HG03558 (cell line): ENCODE data around the gene SZRD1.
"Not testable (repeated sequence)": the region's sequence is repeated elsewhere in the genome, so short reads cannot be mapped to it uniquely, and the experiment has no call there.

Experiments used
- ATAC-seq: cut with Tn5 transposase; IDR thresholded peaks from one replicate; pipeline ENCODE4 v1.9.1; 2021; ENCODE audit warnings: moderate number of reproducible peaks; ENCODE audit not compliant: unreplicated experiment; ENCODE audit errors: extremely low read depth

Gene SZRD1, protein sequence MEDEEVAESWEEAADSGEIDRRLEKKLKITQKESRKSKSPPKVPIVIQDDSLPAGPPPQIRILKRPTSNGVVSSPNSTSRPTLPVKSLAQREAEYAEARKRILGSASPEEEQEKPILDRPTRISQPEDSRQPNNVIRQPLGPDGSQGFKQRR

DNA sequence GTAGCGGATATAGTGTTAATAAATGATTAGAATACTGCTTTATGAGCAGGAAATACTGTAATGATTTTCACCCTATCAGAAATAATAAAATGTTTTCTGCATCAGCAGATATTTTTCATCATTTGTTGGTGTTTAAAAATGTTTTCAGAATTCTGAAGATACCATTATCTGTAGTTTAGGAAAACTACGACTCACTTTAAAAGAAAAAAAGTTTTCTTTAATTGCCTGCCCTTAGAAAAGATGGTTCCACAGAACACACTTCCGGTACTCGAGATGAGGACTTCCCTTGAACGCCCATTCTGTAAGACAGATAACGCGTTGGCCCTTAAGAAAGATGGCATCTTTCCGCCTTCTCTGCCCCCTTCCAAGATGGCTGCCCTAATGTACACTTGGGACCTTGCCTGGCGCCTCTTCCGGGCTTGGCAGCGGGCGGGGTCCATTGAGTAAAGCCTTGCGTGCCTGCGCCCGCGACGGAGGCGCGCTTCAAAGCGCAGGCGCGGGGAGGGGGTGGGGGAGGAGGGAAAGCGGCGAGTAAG is at the start of gene SZRD1:
Gene SZRD1, plus strand, starts transcription at position 521 of the 536 bp plus-strand sequence. CDS start 16 bp downstream, outside the sequence.
- ATAC-seq = peak; percentile 66

DNA sequence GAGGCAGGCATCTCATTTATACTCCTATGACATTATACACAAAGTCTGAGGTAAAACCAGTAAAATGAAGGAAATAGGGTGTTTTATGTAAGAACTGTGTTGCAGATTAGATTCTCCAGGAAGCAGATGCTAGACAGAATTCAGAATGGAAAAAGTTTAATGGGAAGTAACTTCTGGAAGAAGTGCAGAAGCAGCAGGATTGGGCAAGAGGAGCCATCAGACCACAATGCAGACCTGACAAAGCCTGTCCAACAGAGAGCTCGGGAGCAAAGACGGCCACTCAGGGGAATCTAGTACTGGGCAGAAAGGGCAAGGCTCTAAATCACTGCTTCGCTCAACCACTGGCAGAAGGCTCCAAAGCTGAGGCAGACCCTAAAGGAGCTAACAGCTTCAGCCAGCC is 48.5 kb upstream of the SZRD1 start:
- no peak for ATAC-seq

DNA sequence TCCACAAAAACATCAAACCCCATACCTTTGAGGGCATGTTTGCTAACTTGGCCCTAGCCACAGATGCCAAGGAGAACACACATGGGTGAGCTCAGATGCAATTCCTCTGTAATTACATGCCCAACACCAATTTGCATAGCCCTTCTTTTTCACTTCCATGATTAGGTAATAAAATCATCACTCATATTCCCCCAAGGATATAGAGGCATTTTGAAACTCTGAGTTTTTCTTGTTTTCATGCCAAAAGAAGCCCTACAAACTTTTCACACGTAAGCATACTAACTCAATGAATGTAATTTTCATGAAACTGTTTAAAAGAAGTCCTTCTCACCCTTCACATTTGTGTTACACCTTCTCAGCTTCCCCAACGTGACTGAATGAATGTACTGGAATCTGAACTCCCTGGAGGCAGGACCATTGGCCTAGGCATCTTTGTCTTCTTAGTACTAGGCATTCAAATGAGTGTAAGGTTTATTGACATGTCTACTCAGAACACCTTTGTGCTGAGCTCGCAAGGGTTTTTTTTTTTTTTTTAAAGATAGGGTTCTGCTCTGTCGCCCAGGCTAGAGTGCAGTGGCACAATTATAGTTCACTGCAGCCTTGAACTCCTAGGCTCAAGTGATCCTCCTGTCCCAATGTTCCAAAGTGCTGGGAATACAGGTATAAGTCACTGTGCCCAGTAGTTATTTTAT is 45.7 kb upstream of the SZRD1 start:
- ATAC-seq = no peak

DNA sequence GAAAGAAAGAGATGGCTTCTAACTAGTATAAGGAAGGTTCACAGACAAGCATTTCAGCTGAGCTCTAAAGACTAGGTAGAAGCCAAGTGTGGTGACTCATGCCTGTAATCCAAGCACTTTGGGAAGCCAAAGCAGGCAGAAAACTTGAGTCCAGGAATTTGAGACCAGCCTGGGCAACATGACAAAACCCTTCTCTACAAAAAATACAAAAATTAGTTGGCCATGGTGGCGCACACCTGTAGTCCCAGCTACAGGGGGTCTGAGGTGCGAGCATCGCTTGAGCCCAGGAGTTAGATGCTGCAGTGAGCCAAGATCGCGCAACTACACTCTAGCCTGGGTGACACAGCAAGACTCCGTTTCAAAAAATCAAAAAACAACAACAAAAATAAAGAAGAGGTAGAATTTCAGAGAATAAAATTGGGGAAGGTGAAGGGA is 42.6 kb upstream of the SZRD1 start:
- ATAC-seq = no peak

DNA sequence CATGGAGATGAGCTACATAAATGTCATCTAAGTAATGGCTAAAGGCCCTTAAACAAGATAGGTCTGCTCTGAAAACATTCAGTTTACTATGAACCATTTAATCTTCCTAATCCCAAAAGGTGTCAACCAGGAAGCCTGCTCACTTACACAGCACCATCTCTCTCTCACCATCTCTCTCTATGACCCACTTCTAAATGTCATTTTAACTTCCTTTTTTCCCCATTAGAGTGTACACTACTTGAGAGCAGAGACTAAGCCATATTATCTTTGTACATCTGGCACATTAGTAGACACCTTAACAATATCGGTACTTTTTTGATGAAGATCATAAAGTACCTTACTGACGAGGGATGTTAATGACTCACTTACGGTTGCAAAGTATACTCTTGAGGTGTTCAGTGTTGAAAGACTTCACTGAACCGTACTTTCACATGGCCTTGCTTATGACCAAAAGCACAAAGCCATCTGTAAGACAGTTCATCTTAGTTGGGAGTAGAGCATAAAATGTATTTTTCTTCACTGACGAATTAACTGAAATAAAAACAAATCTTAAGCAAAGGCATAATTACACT is 40.1 kb upstream of the SZRD1 start:
- ATAC-seq = no peak

DNA sequence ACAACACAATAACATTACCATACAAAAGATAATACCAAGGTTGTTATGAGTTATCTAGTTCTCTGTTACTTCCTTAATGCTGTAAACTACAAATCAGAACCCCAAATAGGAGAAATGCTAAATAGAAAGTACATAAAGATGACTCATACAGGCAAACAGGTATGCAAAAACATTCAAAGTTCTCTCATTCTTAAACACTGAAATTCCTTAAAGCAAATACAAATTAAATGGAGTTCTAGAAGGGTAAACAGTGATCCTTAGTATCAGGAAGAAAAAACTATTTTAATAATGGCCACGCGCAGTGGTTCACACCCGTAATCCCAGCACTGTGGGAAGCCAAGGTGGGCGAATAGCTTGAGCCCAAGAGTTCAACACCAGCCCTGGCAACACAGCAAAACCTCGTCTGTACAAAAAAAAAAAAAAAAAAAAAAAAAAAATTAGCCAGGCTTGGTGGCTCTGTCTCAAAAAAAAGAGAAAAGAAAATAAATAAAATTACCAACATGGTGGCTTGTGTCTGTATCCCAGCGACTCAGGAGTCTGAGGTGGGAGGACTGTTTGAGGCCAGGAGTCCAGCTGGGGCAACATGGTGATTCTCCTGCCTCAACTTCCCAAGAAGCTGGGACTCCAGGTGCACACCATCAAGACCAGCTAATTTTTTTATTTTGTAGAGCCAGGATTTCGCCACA is 32.2 kb upstream of the SZRD1 start:
- ATAC-seq = no peak

DNA sequence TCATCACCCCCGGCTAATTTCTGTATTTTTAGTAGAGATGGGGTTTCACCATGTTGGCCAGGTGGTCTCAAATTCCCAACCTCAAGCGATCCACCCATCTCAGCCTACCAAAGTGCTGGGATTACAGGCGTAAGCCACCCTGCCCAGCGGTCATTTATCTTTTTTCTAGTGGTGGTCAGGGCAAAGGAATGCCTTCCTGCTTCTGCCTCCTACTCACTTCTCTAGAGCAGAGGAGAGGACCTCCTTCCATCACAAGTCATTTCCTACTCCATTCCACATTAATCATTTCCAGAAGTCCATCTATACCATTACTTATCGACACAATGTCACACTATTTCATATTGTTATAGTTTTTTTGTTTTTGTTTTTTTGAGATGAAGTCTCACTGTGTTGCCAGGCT is 28.1 kb upstream of the SZRD1 start:
- ATAC-seq = no peak

DNA sequence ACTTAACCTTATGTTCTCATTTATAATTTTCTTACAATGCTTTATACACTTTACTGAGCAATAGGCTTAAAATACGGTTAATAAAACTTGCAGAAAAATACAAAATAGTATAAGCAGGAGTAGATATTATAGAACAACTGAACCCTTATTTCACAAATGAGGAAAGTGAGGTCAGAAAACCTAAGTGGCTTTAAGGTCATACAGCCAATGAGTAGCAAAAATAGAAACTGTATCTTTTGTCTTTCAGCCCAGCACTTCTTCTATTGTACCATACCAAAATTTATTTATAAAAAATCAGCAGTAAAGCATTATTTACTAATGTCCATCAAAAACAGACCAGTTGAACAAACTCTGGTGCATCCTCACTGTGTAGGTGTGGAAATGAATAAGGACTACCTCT is 26.4 kb upstream of the SZRD1 start:
- no peak for ATAC-seq

DNA sequence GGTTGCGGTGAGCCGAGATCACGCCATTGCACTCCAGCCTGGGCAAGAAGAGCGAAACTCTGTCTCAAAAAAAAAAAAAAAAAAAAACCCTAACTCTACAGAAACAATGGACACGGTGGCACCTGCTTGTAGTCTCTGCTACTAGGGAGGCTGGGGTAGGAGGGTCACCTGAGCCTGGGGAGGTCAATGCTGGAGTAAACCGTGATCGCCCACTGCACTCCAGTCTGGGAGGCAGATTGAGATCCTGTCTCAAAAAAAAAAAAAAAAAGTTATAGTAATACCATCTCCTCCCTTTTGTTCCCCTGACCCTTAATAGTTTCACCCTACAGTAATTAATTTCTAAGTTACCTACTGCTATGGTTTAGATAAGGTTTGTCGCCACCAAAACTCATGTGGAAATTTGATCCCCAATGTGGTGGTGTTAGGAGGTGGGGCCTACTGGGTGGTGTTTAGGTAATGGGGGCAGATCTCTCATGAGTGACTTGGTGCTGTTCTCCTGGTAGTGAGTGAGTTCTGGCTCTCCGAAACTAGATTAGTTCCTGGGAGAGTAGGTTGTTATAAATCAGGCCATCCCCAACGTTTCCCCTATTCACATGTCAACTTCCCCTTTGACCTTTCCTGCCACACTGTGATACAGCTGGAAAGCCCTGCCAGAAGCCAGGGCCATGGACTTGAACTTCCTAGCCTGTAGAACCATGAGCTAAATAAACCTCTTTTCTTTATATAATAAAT is 24.5 kb upstream of the SZRD1 start:
- no peak for ATAC-seq

DNA sequence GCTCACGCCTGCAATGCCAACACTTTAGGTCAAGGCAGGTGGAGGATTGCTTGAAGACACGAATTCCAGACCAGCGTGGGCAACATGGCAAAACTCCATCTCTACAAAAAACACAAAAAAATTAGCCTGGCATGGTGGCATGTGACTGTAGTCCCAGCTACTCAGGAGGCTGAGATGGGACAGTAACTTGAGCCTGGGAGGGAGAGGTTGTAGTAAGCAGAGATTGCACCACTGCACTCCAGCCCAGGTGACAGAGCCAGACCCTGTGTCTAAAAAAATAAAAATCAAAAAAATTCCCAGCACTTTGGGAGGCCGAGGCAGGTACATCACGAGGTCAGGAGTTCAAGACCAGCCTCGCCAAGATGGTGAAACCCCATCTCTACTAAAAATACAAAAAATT is 23.8 kb upstream of the SZRD1 start:
- not testable (repeated sequence) for ATAC-seq

DNA sequence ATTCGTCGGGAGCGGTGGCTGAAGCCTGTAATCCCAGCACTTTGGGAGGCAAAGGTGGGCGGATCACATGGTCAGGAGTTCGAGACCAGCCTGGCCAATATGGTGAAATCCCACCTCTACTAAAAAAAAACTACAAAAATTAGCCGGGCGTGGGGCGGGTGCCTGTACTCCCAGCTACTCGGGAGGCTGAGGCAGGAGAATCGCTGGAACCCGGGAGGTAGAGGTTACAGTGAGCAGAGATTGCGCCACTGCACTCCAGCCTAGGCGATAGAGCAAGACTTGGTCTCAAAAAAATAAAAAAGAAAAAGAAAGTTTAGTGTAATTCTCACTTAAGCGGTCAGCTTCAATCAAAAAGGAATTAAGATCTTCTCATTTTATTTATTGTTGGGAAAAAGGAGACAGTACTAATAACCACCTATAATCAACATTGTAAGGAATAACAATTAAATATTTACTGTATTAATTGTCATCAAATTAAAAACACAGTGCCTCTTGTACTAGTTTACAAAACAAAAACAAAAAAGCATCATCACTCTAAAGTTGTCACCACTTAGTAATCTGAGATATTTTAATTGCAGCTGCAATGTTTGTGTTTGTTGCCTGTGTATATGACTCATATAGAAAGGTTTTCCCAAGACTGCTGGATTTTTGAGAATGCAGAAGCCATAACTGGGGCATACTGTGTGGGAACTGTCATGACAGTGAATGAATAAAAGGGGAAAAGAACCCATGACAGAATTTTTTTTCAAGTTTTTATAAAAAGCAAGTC is 18.4 kb upstream of the SZRD1 start:
- ATAC-seq = no peak

DNA sequence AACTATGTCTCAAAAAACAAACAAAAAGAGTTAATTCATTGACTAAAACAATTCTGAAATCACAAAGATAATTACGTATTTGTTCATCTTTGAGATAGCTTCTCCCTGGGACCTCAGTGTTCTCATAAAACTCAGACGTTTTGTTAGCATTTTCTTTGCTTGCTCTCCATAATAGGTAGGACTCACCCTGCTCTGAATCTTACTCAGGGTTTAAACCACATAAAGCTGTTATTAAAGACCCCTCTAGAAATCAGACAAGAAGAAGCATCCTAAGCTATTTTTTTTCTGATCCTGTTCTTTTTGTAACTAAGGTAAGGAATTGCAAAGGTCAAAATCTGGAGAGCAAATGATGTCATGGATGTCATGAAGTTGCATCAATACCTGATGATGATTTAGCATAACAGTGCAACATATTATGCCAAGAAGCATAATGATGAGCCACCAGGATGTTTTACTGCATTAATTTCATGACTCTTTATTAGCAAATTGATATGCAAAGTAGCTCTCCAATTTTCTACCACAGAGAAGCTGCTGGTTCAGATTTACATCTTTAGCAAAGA is 17.1 kb upstream of the SZRD1 start:
- no peak for ATAC-seq

DNA sequence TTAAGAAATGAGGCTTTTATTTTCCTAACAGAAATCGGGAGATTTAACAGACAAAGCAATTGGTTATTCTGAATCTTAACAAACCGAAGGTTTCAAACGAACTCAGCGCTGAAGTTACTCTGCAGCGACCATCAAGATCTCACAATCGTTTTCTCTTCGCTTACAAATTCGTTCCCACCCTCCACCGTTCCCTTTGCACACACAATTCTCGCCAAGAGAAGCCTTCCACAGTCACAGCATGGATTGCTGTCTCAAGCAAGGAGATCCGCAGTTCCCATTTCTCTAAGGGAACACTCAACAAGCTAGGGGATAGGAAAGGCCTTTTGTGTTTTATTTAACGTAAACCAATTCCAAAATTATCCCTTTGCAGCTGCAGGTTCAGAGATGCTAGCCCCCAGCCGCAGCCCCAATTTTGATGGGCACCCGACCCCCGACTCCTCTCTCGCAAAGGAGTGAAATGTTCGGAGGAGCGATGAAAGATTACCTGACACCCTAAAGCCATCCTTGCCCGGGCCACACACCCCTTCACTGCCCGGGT is 15.5 kb upstream of the SZRD1 start:
- no peak for ATAC-seq

DNA sequence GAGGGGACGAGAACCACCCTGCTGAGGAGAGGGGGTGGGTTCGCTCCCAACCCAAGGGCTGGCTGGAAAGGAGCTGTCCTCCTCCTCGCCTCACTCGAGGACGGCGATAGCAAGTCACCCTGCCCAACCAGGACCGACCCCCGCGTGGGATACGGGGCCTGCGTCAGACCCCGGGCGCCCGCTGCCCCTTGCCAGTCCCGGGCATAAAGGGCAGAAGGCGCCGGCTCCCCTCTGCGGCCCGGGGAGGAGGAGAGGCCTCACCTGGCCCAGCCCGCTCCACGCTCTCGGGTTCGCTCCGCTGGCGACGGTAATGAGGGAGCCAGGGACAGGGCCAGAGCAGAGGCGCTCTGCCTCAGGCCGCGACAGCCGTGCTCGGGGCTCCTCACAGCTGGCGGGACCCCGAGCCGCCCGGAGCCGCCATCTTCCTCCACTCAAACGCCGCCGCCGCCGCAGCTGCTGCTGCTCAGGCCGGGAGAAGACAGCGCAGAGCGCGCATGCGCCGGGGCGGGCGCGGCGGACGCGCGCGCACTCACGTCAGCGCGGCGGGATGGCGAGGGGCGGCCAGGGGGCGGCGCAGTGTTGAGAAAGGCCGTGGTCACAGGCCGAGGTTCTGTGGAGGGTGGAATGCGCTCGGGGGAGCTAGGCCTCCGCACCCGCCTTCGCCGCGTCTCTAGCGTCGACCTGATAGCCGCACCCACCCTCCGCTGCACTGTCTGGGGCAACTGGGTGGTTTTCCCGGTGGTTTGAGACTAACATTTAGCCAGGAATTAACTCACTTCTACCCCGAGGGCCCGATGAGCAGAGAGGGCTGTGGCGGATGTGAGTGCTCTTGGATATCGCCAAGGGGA is 14.8 kb upstream of the SZRD1 start, which contains the start of gene FBXO42:
Gene FBXO42, minus strand, starts transcription at position 487 of the 848 bp plus-strand sequence. CDS start 37,062 bp downstream, outside the sequence.
- peak; percentile 67 for ATAC-seq

DNA sequence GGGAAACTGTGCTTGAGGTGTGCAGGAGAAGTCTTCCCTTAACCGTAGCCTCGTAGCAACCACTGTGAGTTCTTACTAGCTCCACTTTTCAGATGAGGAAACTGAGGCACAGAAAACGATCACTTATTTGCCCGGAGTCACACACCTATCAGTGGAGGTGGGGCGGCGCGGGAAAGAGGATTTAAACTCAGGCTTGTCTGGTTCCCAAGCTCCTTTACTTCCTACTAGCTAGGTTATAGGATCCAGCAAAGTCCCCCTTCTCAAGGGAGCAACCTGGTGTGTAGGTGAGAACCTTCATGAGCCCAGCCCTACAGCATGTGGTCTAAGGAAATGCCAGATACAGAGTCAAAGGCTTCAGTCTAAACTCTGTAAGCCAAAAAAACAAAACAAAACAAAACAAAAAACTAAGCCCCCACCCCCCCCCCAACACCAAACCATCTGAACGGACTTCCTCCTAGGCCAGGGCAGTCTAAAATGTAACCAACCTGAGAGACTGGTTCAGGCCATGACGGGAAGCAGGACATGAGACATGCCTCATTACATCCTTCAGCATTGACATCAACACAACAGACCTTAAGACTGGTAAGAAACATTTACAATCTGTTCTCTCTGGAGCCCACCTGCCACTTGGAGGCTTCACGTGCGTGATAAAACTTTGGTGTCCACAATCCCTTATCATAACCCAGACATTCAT is 14.1 kb upstream of the SZRD1 start:
- no peak for ATAC-seq

DNA sequence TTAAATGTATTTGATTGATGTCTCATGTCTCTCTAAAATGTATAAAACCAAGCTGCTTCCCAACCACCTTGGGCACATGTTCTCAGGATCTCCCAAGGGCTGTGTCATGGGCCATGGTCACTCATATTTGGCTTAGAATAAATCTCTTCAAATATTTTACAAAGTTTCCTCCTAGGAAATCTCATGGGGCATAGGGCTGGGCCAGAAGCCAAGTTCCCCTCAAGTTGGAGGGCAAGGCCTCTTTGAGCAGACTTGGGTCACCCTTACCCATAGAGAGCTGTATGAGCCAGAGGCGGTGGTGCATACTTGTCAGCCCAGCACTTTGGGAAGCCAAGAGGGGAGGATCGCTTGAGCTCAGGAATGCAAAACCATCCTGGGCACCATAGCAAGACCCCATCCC is 12.4 kb upstream of the SZRD1 start:
- no peak for ATAC-seq

DNA sequence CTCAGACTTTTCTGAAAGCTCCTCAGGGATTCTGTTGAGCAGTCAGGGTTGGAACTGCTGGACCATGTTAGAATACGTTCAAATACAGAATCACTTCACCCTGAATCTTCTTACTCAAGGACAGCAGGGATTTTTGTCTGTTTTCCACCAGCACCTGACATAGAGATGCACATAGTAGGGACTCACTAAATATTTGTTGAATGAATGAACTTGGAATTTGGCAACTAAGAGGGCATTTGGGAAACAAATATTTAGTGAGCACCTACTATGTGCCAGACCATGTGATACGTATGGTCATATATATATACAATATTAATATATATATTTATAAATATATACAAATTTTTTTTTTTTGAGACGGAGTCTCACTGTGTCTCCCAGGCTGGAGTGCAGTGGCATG is 10.2 kb upstream of the SZRD1 start:
- no peak for ATAC-seq

DNA sequence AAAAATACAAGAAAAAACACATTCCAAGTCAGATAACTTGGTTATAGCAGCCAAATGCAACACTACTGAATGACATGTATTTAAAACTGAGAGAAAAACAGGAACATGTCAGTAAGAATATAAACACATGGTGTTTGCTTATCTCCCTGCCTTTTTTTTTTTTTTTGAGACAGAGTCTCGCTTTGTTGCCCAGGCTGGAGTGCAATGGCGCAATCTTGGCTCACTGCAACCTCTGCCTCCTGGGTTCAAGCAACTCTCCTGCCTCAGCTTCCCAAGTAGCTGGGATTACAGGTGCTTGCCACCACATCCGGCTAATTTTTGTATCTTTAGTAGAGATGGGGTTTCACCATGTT is 1.9 kb upstream of the SZRD1 start:
- ATAC-seq = not testable (repeated sequence)
